ENCODE data around the gene NCKIPSD. TPM values are rescaled to one million over a fixed set of nuclear protein-coding genes. Genes with fewer than 3 reads are reported as not detected.

Gene NCKIPSD
- total RNA-seq, 4 donors from 2014 or later = 32.4 to 88.5 (median 51.8) TPM

DNA sequence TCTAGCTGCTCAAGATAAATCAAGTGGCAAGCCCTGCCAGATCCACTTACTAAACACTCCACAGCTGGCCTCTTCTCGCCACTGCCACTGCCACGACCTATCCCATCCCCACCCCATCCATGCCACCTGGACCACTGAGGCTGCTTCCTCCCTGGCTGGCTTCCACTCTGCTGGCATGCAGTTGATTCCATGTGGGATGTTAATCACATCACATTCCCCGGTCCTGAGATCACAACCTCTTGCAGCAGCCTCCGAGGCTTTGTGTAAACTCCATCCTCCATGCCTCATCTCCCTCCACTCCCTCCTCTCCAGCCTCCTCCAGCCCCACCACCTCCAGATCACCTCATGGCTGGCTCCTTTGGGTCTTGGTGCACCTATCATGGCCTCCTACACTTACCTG is 7.7 kb downstream of the NCKIPSD start:
- no peaks in the 10 kb centered on the region for H3K9me3 ChIP-seq
- H3K36me3 ChIP-seq = peaks cover 5 to 92% (median 25%) of the 10 kb centered on the region in 3 donors
- TF ChIP-seq, protein P1, sequence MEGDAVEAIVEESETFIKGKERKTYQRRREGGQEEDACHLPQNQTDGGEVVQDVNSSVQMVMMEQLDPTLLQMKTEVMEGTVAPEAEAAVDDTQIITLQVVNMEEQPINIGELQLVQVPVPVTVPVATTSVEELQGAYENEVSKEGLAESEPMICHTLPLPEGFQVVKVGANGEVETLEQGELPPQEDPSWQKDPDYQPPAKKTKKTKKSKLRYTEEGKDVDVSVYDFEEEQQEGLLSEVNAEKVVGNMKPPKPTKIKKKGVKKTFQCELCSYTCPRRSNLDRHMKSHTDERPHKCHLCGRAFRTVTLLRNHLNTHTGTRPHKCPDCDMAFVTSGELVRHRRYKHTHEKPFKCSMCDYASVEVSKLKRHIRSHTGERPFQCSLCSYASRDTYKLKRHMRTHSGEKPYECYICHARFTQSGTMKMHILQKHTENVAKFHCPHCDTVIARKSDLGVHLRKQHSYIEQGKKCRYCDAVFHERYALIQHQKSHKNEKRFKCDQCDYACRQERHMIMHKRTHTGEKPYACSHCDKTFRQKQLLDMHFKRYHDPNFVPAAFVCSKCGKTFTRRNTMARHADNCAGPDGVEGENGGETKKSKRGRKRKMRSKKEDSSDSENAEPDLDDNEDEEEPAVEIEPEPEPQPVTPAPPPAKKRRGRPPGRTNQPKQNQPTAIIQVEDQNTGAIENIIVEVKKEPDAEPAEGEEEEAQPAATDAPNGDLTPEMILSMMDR (IDR thresholded peaks at IDR 0.05) = no peak
- TF ChIP-seq POLR2A (IDR thresholded peaks at IDR 0.05) (no peak), EP300 (IDR thresholded peaks at IDR 0.05) (no peak)
- H3K27me3 ChIP-seq = no peaks in the 10 kb centered on the region
- H3K4me3 ChIP-seq = no peak overlapping the region
- WGBS, 2 donors = 66 to 71% methylated on average over 4 of the region's 4 CpGs
- no peak overlapping the region for H3K27ac ChIP-seq
- H3K4me1 ChIP-seq = peaks cover 0 to 5% (median 0%) of the 10 kb centered on the region in 4 donors
- DNase-seq (ENCODE audit: low spot score in 2 of 2) = no peak

DNA sequence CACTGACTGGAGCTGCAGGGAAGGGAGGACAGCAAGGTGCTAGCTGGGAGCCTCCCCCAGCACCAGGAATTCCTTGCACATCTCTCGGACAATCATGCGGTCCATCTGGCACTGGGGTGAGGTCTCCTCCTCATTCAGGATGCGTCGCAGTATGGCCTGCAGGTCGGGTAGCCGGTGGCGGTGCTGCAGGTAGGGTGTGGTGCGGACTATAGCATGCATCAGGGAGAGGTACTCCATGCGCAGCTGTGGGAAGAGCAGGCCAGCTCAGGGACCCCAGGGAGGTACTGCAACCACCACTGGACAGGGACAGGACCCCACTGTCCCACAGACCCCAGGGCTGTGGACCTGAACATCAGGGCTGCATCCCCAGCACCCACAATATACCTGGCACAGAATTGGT is 11.2 kb downstream of the NCKIPSD start:
- 85 to 92% methylated on average over 9 of the region's 9 CpGs for WGBS, 2 donors

DNA sequence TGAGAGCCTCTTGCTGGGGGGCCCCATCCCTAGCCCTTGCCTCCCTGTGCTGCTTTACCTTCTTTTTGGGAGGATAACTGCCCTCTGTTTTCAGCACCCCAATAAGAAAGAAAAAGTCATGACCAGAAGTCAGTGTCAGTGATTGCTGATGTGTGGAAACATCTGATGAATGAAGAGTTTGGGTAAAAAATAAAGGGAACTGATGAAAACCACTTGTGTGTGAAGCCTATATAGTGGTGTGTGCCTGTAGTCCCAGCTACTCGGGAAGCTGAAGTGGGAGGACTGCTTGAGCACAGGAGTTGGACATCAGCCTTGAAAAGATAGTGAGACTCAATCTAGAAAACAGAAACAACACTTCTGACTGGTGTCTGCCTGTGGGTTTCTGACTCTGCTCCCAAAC is 13.2 kb downstream of the NCKIPSD start:
- no peaks in the 10 kb centered on the region for H3K27me3 ChIP-seq
- no peak overlapping the region for H3K4me3 ChIP-seq
- DNase-seq (ENCODE audit: low spot score in 2 of 2) = no peak
- no peaks in the 10 kb centered on the region for H3K9me3 ChIP-seq
- WGBS, 2 donors = 47 to 57% methylated on average over 1 of the region's 1 CpG
- H3K36me3 ChIP-seq = peaks cover 0 to 61% (median 2%) of the 10 kb centered on the region in 3 donors
- no peaks in the 10 kb centered on the region for H3K4me1 ChIP-seq
- no peak overlapping the region for H3K27ac ChIP-seq
- no peak for TF ChIP-seq EP300 (IDR thresholded peaks at IDR 0.05)
- no peak for TF ChIP-seq POLR2A (IDR thresholded peaks at IDR 0.05)
- TF ChIP-seq, protein P1 (IDR thresholded peaks at IDR 0.05) = no peak

More for the DNA sequence above, 11.2 kb downstream of the NCKIPSD start:
- no peak for DNase-seq (ENCODE audit: low spot score in 2 of 2)
- Histone ChIP-seq H3K4me3 (no peak overlapping the region), H3K4me1 (no peaks in the 10 kb centered on the region), H3K36me3 (peaks cover 2 to 80% (median 7%) of the 10 kb centered on the region in 3 donors), H3K27me3 (no peaks in the 10 kb centered on the region), H3K27ac (no peak overlapping the region), H3K9me3 (no peaks in the 10 kb centered on the region)
- TF ChIP-seq, protein P1 (IDR thresholded peaks at IDR 0.05) = no peak
- no peak for TF ChIP-seq POLR2A (IDR thresholded peaks at IDR 0.05)
- TF ChIP-seq EP300 (IDR thresholded peaks at IDR 0.05) = no peak

DNA sequence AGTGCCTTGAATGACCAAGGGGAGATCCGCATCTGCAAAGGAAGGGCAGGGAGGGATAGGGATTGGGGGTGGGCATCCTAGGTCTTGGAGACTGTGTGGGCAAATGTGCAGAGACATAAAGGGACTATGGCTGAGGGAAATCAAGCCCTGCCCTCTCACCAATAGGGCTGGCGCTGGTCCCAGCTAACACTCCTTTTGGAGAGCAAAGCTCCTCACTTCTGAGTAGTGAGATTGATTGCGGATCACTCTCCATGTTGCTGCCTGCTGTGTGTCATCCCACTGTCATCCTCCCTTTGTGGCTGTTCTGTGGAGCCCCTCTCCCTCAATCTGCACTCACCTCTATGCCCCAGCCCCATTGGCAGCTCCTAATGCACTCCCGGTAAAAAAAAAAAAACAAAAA is 20.8 kb downstream of the NCKIPSD start:
- H3K27me3 ChIP-seq = peaks cover 0 to 20% of the 10 kb centered on the region in 2 donors
- TF ChIP-seq, protein P1 (IDR thresholded peaks at IDR 0.05) = no peak
- TF ChIP-seq EP300 (IDR thresholded peaks at IDR 0.05) (no peak), POLR2A (IDR thresholded peaks at IDR 0.05) (no peak)
- peaks cover 0 to 33% (median 8%) of the 10 kb centered on the region in 4 donors for H3K4me1 ChIP-seq
- peaks cover 0 to 4% (median 0%) of the 10 kb centered on the region in 3 donors for H3K36me3 ChIP-seq
- H3K27ac ChIP-seq = peak overlapping the region in 3 of 4 donors; percentile 90 to 98 (median 93)
- no peaks in the 10 kb centered on the region for H3K9me3 ChIP-seq
- DNase-seq (ENCODE audit: low spot score in 2 of 2) = no peak
- H3K4me3 ChIP-seq = no peak overlapping the region
- WGBS, 2 donors = 70 to 80% methylated on average over 4 of the region's 4 CpGs

DNA sequence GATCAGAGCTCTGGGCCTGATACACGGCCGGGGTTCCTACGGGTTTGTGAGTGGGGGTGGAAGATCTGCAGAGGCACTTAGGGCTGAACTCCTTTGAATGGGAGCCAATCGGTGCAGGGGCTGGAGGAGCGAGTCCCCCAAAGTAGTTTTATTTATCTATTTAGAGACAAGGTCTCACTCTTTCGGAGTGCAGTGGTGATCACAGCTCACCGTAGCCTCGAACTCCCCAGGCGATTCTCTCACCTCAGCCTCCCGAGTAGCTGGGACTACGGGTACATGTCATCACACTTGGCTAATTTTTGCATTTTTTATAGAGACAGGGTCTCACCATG is 21.4 kb downstream of the NCKIPSD start:
- Histone ChIP-seq H3K36me3 (no peaks in the 10 kb centered on the region), H3K4me1 (peaks cover 0 to 33% (median 8%) of the 10 kb centered on the region in 4 donors), H3K27me3 (peaks cover 0 to 20% of the 10 kb centered on the region in 2 donors), H3K4me3 (peak overlapping the region in 1 of 4 donors; percentile 57), H3K27ac (peak overlapping the region; percentile 75 to 98 (median 92)), H3K9me3 (no peaks in the 10 kb centered on the region)
- 48 to 53% methylated on average over 9 to 11 of the region's 11 CpGs for WGBS, 2 donors
- TF ChIP-seq EP300 (IDR thresholded peaks at IDR 0.05) (no peak), POLR2A (IDR thresholded peaks at IDR 0.05) (no peak)
- TF ChIP-seq, protein P1 (IDR thresholded peaks at IDR 0.05) = peak in 1 of 5 experiments; percentile 7
- no peak for DNase-seq (ENCODE audit: low spot score in 2 of 2)

Measured in tibial nerve (tissue), 4 donors.